Endothelial cell of umbilical vein (primary cell): ENCODE results near the gene MAP4K2. TPM values are rescaled to one million over a fixed set of nuclear protein-coding genes. Genes with fewer than 3 reads are reported as not detected.

Experiments used
- BruUV-seq: library from RNA; stranded (reverse); fragments of 400-500 nt; replicated peaks from 2 replicates; lab custom pipeline; 2021; lab: Mats Ljungman, UMichigan
- CTCF ChIA-PET: fragments of 300-600, 350-600 bp; sonication (Branson Sonifier 250); formaldehyde crosslinking; loops from one replicate; lab custom pipeline; 2021; ENCODE audit warnings: antibody characterized with exemption, inconsistent platforms; lab: Charles Lee
- POLR2A ChIA-PET: fragments of 300-600, 350-600 bp; sonication (Branson Sonifier 250); formaldehyde crosslinking; loops from one replicate; lab custom pipeline; 2021; ENCODE audit warnings: antibody characterized with exemption, inconsistent platforms; lab: Charles Lee
- DNase-seq: peaks from one replicate; pipeline ENCODE4 v3.0.0-alpha.2; 2011; ENCODE audit warnings: low read depth, low spot score
- FAIRE-seq: peaks from 2 replicates; lab custom pipeline; 2011; peaks lifted over from hg19 to GRCh38; lab: Jason Lieb, UNC
- H2AFZ ChIP-seq: 2 replicates; pipeline ENCODE4 v1.6.0; 2012; ENCODE audit warnings: low read depth, low read length, control low read depth, inconsistent platforms
- H3K27ac ChIP-seq: 2 replicates; pipeline ENCODE4 v1.5.1; 2011; ENCODE audit warnings: low read depth, mild to moderate bottlenecking, control low read depth, low read length, moderate library complexity; ENCODE audit not compliant: insufficient read depth
- H3K27me3 ChIP-seq, 2 experiments: 2 replicates each; pipeline versions ENCODE4 v1.6.0 to v1.6.1; 2011; ENCODE audit warnings: low read length in 2 of 2, mixed read lengths in 1 of 2; ENCODE audit not compliant: control insufficient read depth in 2 of 2, insufficient read depth in 2 of 2
- H3K36me3 ChIP-seq, 2 experiments: 2 replicates in 1 of 2; 3 replicates in 1 of 2; pipeline ENCODE4 v1.5.1; 2011; ENCODE audit warnings: low read length in 2 of 2, mild to moderate bottlenecking in 1 of 2, moderate library complexity in 1 of 2; ENCODE audit not compliant: control insufficient read depth in 2 of 2, insufficient read depth in 2 of 2; ENCODE audit errors: extremely low read depth in 1 of 2
- H3K4me1 ChIP-seq: 3 replicates; pipeline ENCODE4 v1.5.1; 2011; ENCODE audit warnings: mild to moderate bottlenecking, low read length; ENCODE audit not compliant: control insufficient read depth, insufficient read depth; ENCODE audit errors: extremely low read depth
- H3K4me2 ChIP-seq: 2 replicates; pipeline ENCODE4 v1.6.1; 2011; ENCODE audit warnings: low read length, control low read depth, mixed read lengths; ENCODE audit not compliant: insufficient read depth
- H3K4me3 ChIP-seq, 3 experiments: fragments of 200-600 bp in 1 of 3; sonication (generic), shearing (Covaris generic) in 1 of 3; replicated peaks in 1 of 3; 2 replicates each; pipeline ENCODE4 v1.5.1; 2011 to 2016; ENCODE audit warnings: control low read depth in 3 of 3, low read length in 3 of 3, mild to moderate bottlenecking in 2 of 3, inconsistent platforms in 1 of 3, low read depth in 1 of 3, moderate library complexity in 1 of 3; ENCODE audit not compliant: insufficient read depth in 1 of 3
- H3K79me2 ChIP-seq: 2 replicates; pipeline ENCODE4 v1.6.0; 2012; ENCODE audit warnings: low read length, inconsistent platforms; ENCODE audit not compliant: control insufficient read depth, insufficient read depth
- H3K9ac ChIP-seq: replicated peaks from 2 replicates; pipeline ENCODE3; 2011; ENCODE audit warnings: low read length, control low read depth; ENCODE audit not compliant: insufficient read depth; ENCODE audit errors: extremely low read depth
- H3K9me1 ChIP-seq: replicated peaks from 3 replicates; pipeline ENCODE4 v1.6.0; 2011; ENCODE audit warnings: mild to moderate bottlenecking, low read length; ENCODE audit not compliant: control insufficient read depth, insufficient read depth; ENCODE audit errors: extremely low read depth
- H3K9me3 ChIP-seq: replicated peaks from 2 replicates; pipeline ENCODE4 v1.5.1; 2012; ENCODE audit warnings: low read length, inconsistent platforms; ENCODE audit not compliant: control insufficient read depth, insufficient read depth
- H4K20me1 ChIP-seq: replicated peaks from 2 replicates; pipeline ENCODE3; 2011; ENCODE audit warnings: mild to moderate bottlenecking, low read length; ENCODE audit not compliant: control insufficient read depth, insufficient read depth; ENCODE audit errors: extremely low read depth
- EZH2 ChIP-seq: IDR thresholded peaks from 2 replicates; pipeline ENCODE4 v1.6.1; 2012; ENCODE audit warnings: borderline replicate concordance, low read depth, mild to moderate bottlenecking, moderate library complexity, low read length, inconsistent platforms; ENCODE audit not compliant: severe bottlenecking
- FOS ChIP-seq: IDR thresholded peaks from 2 replicates; pipeline ENCODE4 v1.6.1; 2011; ENCODE audit warnings: mild to moderate bottlenecking, low read length, moderate library complexity, borderline replicate concordance; ENCODE audit not compliant: insufficient read depth
- GATA2 ChIP-seq: IDR thresholded peaks from 2 replicates; pipeline ENCODE4 v1.7.0; 2011; ENCODE audit warnings: low read depth, mild to moderate bottlenecking, moderate library complexity, mixed read lengths, low read length; ENCODE audit not compliant: insufficient read length, insufficient read depth
- JUN ChIP-seq: IDR thresholded peaks from 2 replicates; pipeline ENCODE4 v1.6.1; 2011; ENCODE audit warnings: borderline replicate concordance, low read depth; ENCODE audit not compliant: insufficient read length, insufficient read depth
- MAX ChIP-seq: IDR thresholded peaks from 2 replicates; pipeline ENCODE4 v1.6.1; 2011; ENCODE audit not compliant: insufficient read depth, insufficient read length
- MYC ChIP-seq: IDR thresholded peaks from one replicate; pipeline ENCODE4 v1.6.1; 2011; ENCODE audit warnings: mild to moderate bottlenecking, low read depth, low read length
- POLR2A ChIP-seq: IDR thresholded peaks from 2 replicates; pipeline ENCODE4 v1.6.1; 2012; ENCODE audit warnings: low read depth, mild to moderate bottlenecking, control low read depth, low read length
- POLR2AphosphoS5 ChIP-seq: IDR thresholded peaks from 2 replicates; pipeline ENCODE4 v1.6.1; 2012; ENCODE audit warnings: low read depth, mild to moderate bottlenecking, control low read depth, low read length, moderate library complexity; ENCODE audit not compliant: insufficient read depth
- dilution Hi-C: fragments of 300-500 bp; cut with MboI; formaldehyde crosslinking; loops from one replicate; pipeline ENCODE4 v1.15.0; 2019; ENCODE audit warnings: low sequenced_read_pairs; ENCODE audit not compliant: extremely low pct_ligation_motif_present
- intact Hi-C: fragments of 100-400 bp; cut with micrococcal nuclease; formaldehyde crosslinking; loops from one replicate; pipeline ENCODE4 v1.10.0; 2022
- polyA plus RNA-seq, 4 experiments: library from polyadenylated mRNA; depleted of rRNA in 3 of 4; stranded (reverse) in 3 of 4; unstranded in 1 of 4; fragments of >200 nt; gene quantifications; 2 replicates each; pipeline versions ENCODE4 v1.2.1 to v1.2.3, GENCODE V29; 2011 to 2012; ENCODE audit warnings: missing spikeins in 1 of 4
- total RNA-seq: library from RNA; stranded (reverse); gene quantifications from 2 replicates; pipeline ENCODE4 v1.2.3, GENCODE V29; 2021
- TF ChIP-seq, protein P1 (sequence below), 2 donors: IDR thresholded peaks; 1 replicate in 1 of 2; 2 replicates in 1 of 2; pipeline ENCODE4 v1.5.1; 2011; ENCODE audit warnings: low read length in 2 of 2, mild to moderate bottlenecking in 2 of 2, moderate library complexity in 2 of 2, control low read depth in 1 of 2, inconsistent platforms in 1 of 2, low read depth in 1 of 2; ENCODE audit not compliant: insufficient read depth in 1 of 2; ENCODE audit errors: extremely low read depth in 1 of 2

Gene MAP4K2
- total and polyA plus RNA-seq, 2 donors (not counting 3 experiments of a cell fraction or from before 2014, with no cell fraction given) = 43.3 to 44.0 TPM

DNA sequence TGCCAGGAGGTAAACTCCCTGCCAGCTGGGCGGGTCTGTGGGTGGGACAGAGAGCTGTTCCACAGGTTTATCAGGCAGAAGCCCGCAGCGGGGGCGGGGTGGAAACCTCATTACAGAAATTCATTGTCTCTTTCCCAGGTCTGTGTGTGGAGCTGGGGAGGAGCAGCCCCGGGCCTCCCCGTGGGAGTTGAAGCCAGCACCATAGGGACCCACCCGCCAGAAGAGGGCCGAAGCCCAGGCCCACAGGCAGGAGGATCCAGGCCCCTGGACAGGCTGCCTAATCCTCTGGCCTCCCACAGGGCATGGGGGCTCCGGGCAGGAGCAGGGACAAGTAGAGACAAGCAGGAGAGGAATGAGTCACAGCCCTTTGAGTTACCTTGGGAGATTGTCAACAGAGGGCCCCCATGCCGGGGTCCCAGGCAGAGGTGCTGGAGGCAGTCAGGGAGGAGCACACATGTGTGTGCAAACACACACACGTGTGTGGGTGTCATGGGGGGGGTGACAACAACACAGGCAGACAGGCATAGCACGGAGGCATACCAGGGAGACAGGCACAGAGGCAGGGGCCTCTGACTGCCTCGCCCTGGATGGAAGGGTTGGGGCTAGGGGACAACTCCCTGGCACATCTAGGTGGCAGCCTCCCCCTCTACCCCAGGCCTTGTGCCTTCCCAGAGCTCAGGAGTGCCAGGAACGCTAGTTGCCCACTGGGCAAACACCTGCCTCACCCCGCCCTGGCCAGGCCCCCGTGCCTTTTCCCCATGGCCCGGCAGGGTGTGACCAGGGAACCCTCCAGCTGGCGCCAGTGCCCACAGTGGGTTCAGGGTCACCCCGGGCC is 40.1 kb upstream of the MAP4K2 start:
- H3K27ac ChIP-seq = no peak overlapping the region
- no peak overlapping the region for H3K9ac ChIP-seq
- no peak overlapping the region for H2AFZ ChIP-seq
- H3K4me1 ChIP-seq = no peaks in the 10 kb centered on the region
- DNase-seq (no peak), FAIRE-seq (no peak)
- dilution Hi-C loops = loop anchor here (10.0 kb wide), 1 partner anchor 52 kb away; no protein-coding TSS in a partner anchor
- H3K9me3 ChIP-seq = no peaks in the 10 kb centered on the region
- no peaks in the 10 kb centered on the region for H3K9me1 ChIP-seq
- H3K79me2 ChIP-seq = no peaks in the 10 kb centered on the region
- H3K4me3 ChIP-seq = no peak overlapping the region
- no TSS peak for BruUV-seq
- no peaks in the 10 kb centered on the region for H3K27me3 ChIP-seq
- H4K20me1 ChIP-seq = no peaks in the 10 kb centered on the region
- intact Hi-C loops = no loop called here
- CTCF ChIA-PET = interaction anchor here (0.9 to 8.2 kb wide), 5 partner anchors 8 to 55 kb away, joined by 3 to 125 read pairs (median 8); no protein-coding TSS in a partner anchor
- TF ChIP-seq MAX (no peak), JUN (no peak), POLR2A (no peak), MYC (no peak), GATA2 (no peak), POLR2AphosphoS5 (no peak), EZH2 (no peak), FOS (no peak)
- TF ChIP-seq, protein P1, sequence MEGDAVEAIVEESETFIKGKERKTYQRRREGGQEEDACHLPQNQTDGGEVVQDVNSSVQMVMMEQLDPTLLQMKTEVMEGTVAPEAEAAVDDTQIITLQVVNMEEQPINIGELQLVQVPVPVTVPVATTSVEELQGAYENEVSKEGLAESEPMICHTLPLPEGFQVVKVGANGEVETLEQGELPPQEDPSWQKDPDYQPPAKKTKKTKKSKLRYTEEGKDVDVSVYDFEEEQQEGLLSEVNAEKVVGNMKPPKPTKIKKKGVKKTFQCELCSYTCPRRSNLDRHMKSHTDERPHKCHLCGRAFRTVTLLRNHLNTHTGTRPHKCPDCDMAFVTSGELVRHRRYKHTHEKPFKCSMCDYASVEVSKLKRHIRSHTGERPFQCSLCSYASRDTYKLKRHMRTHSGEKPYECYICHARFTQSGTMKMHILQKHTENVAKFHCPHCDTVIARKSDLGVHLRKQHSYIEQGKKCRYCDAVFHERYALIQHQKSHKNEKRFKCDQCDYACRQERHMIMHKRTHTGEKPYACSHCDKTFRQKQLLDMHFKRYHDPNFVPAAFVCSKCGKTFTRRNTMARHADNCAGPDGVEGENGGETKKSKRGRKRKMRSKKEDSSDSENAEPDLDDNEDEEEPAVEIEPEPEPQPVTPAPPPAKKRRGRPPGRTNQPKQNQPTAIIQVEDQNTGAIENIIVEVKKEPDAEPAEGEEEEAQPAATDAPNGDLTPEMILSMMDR (IDR thresholded peaks at IDR 0.05; ENCODE audit: extremely low read depth in 1 of 2, insufficient read depth in 1 of 2, low read depth in 1 of 2, low read length in 2 of 2) = no peak
- no peak overlapping the region for H3K4me2 ChIP-seq
- no peaks in the 10 kb centered on the region for H3K36me3 ChIP-seq
- POLR2A ChIA-PET = no interaction called here
